Stomach (tissue), 4 donors: ENCODE data around the gene TANGO2.

Experiments
- CTCF ChIP-seq, 7 experiments: fragments of 450-650 bp in 4 of 7; fragments of 200-600 bp in 3 of 7; sonication (generic) in 3 of 7; IDR thresholded peaks; one replicate each; pipeline ENCODE4 v1.5.1; 2016 to 2019; ENCODE audit warnings: antibody characterized with exemption in 7 of 7, control low read depth in 2 of 7, mild to moderate bottlenecking in 1 of 7
- POLR2A ChIP-seq, 4 donors: fragments of 450-650 bp; IDR thresholded peaks; one replicate each; pipeline ENCODE4 v1.6.1; 2016; ENCODE audit warnings: antibody characterized with exemption in 4 of 4, control low read depth in 2 of 4, mild to moderate bottlenecking in 1 of 4, moderate library complexity in 1 of 4

- TF ChIP-seq POLR2A (IDR thresholded peaks at IDR 0.05) = no peak
- TF ChIP-seq CTCF (IDR thresholded peaks at IDR 0.05) = no peak
These were observed 9.6 kb upstream of the TANGO2 start for GRCh38 chr22:20011123-20011992.
